Activated T-cell treated with anti-CD3 and anti-CD28 coated beads, Interleukin-2, amount 50 U/mL, for 24 hours (primary cell): ENCODE data around the gene NARS2.
"Not testable (repeated sequence)": the region's sequence is repeated elsewhere in the genome, so short reads cannot be mapped to it uniquely, and the experiment has no call there.

ENCODE experiments used
- DNase-seq: peaks from one replicate; pipeline ENCODE4 v3.0.0-alpha.2; 2020
- H3K27ac Mint-ChIP-seq: 2 replicates; pipeline ENCODE4 v1.8.0; 2020; ENCODE audit warnings: mild to moderate bottlenecking, mixed read lengths
- H3K27me3 Mint-ChIP-seq: 2 replicates; pipeline ENCODE4 v1.8.0; 2020; ENCODE audit warnings: mixed read lengths
- H3K36me3 Mint-ChIP-seq: 2 replicates; pipeline ENCODE4 v1.8.0; 2020; ENCODE audit warnings: low read depth, mixed read lengths
- H3K4me1 Mint-ChIP-seq: 2 replicates; pipeline ENCODE4 v1.8.0; 2020; ENCODE audit warnings: low read depth, mixed read lengths
- H3K4me3 Mint-ChIP-seq: 2 replicates; pipeline ENCODE4 v1.8.0; 2020; ENCODE audit warnings: mild to moderate bottlenecking, moderate library complexity, mixed read lengths
- H3K9me3 Mint-ChIP-seq: 2 replicates; pipeline ENCODE4 v1.8.0; 2020; ENCODE audit warnings: mixed read lengths

Gene NARS2

GRCh38 chr11:78470861-78471442 lies 103.7 kb downstream of the NARS2 start:
- H3K9me3 Mint-ChIP-seq, result no peaks in the 10 kb centered on the region
- H3K36me3 Mint-ChIP-seq, result peaks cover 44% of the 10 kb centered on the region
- no peak overlapping the region for H3K4me3 Mint-ChIP-seq
- H3K27me3 Mint-ChIP-seq, result no peaks in the 10 kb centered on the region
- peaks cover 2% of the 10 kb centered on the region for H3K4me1 Mint-ChIP-seq
- DNase-seq, result no peak
- H3K27ac Mint-ChIP-seq, result no peak overlapping the region

GRCh38 chr11:78469896-78470295 lies 104.8 kb downstream of the NARS2 start:
- no peaks in the 10 kb centered on the region for H3K27me3 Mint-ChIP-seq
- no peak for DNase-seq
- H3K4me3 Mint-ChIP-seq, result no peak overlapping the region
- H3K36me3 Mint-ChIP-seq, result peaks cover 45% of the 10 kb centered on the region
- peaks cover 11% of the 10 kb centered on the region for H3K4me1 Mint-ChIP-seq
- no peak overlapping the region for H3K27ac Mint-ChIP-seq
- H3K9me3 Mint-ChIP-seq, result no peaks in the 10 kb centered on the region

- Mint-ChIP-seq H3K36me3 (peaks cover 49% of the 10 kb centered on the region), H3K27me3 (no peaks in the 10 kb centered on the region), H3K9me3 (no peaks in the 10 kb centered on the region), H3K4me1 (peaks cover 24% of the 10 kb centered on the region), H3K27ac (no peak overlapping the region), H3K4me3 (no peak overlapping the region)
- DNase-seq, result no peak
Observed at GRCh38 chr11:78467931-78468330, 106.7 kb downstream of the NARS2 start.

GRCh38 chr11:78467370-78467769 lies 107.3 kb downstream of the NARS2 start:
- no peak overlapping the region for H3K27ac Mint-ChIP-seq
- no peaks in the 10 kb centered on the region for H3K27me3 Mint-ChIP-seq

GRCh38 chr11:78465169-78465942 lies 109.3 kb downstream of the NARS2 start:
- peak; percentile 47 for DNase-seq
- peaks cover 27% of the 10 kb centered on the region for H3K4me1 Mint-ChIP-seq
- H3K9me3 Mint-ChIP-seq, result no peaks in the 10 kb centered on the region
- H3K27me3 Mint-ChIP-seq, result no peaks in the 10 kb centered on the region
- peak overlapping the region; percentile 34 for H3K4me3 Mint-ChIP-seq
- H3K27ac Mint-ChIP-seq, result peak overlapping the region; percentile 84
- H3K36me3 Mint-ChIP-seq, result peaks cover 53% of the 10 kb centered on the region

More at GRCh38 chr11:78467370-78467769, 107.3 kb downstream of the NARS2 start:
- no peak for DNase-seq
- no peaks in the 10 kb centered on the region for H3K9me3 Mint-ChIP-seq
- H3K4me3 Mint-ChIP-seq, result no peak overlapping the region
- H3K4me1 Mint-ChIP-seq, result peaks cover 24% of the 10 kb centered on the region
- peaks cover 44% of the 10 kb centered on the region for H3K36me3 Mint-ChIP-seq

GRCh38 chr11:78464787-78465168 lies 109.9 kb downstream of the NARS2 start:
- H3K4me3 Mint-ChIP-seq, DNase-seq, H3K9me3 Mint-ChIP-seq, H3K27me3 Mint-ChIP-seq: not testable (repeated sequence)
- Mint-ChIP-seq H3K27ac (peak overlapping the region; percentile 58), H3K4me1 (peaks cover 29% of the 10 kb centered on the region), H3K36me3 (peaks cover 58% of the 10 kb centered on the region)

GRCh38 chr11:78460471-78460870 lies 114.2 kb downstream of the NARS2 start:
- Mint-ChIP-seq H3K27ac (no peak overlapping the region), H3K36me3 (peaks cover 79% of the 10 kb centered on the region), H3K9me3 (no peaks in the 10 kb centered on the region), H3K27me3 (no peaks in the 10 kb centered on the region), H3K4me1 (peaks cover 22% of the 10 kb centered on the region), H3K4me3 (no peak overlapping the region)
- DNase-seq, result no peak

- H3K27me3 Mint-ChIP-seq, result no peaks in the 10 kb centered on the region
- no peaks in the 10 kb centered on the region for H3K9me3 Mint-ChIP-seq
- DNase-seq, result no peak
- H3K4me3 Mint-ChIP-seq, result no peak overlapping the region
- peaks cover 76% of the 10 kb centered on the region for H3K36me3 Mint-ChIP-seq
- H3K27ac Mint-ChIP-seq, result no peak overlapping the region
- peaks cover 17% of the 10 kb centered on the region for H3K4me1 Mint-ChIP-seq
Observed at GRCh38 chr11:78459738-78460137, 114.9 kb downstream of the NARS2 start.

GRCh38 chr11:78457448-78457847 lies 117.2 kb downstream of the NARS2 start:
- no peaks in the 10 kb centered on the region for H3K27me3 Mint-ChIP-seq
- no peak overlapping the region for H3K4me3 Mint-ChIP-seq
- peaks cover 70% of the 10 kb centered on the region for H3K36me3 Mint-ChIP-seq
- no peaks in the 10 kb centered on the region for H3K9me3 Mint-ChIP-seq
- H3K27ac Mint-ChIP-seq, result no peak overlapping the region
- DNase-seq, result no peak
- peaks cover 13% of the 10 kb centered on the region for H3K4me1 Mint-ChIP-seq

GRCh38 chr11:78453140-78453935 lies 121.3 kb downstream of the NARS2 start:
- Mint-ChIP-seq H3K9me3 (no peaks in the 10 kb centered on the region), H3K4me1 (peaks cover 9% of the 10 kb centered on the region), H3K27me3 (no peaks in the 10 kb centered on the region), H3K4me3 (no peak overlapping the region), H3K27ac (no peak overlapping the region), H3K36me3 (peaks cover 39% of the 10 kb centered on the region)
- DNase-seq, result no peak

GRCh38 chr11:78451371-78452150 lies 123.1 kb downstream of the NARS2 start:
- Mint-ChIP-seq H3K4me1 (peaks cover 9% of the 10 kb centered on the region), H3K9me3 (no peaks in the 10 kb centered on the region), H3K27me3 (no peaks in the 10 kb centered on the region), H3K4me3 (no peak overlapping the region), H3K36me3 (peaks cover 26% of the 10 kb centered on the region), H3K27ac (no peak overlapping the region)
- no peak for DNase-seq

GRCh38 chr11:78450866-78451265 lies 123.8 kb downstream of the NARS2 start:
- H3K27ac Mint-ChIP-seq, result no peak overlapping the region
- peaks cover 9% of the 10 kb centered on the region for H3K4me1 Mint-ChIP-seq
- H3K27me3 Mint-ChIP-seq, result no peaks in the 10 kb centered on the region
- H3K36me3 Mint-ChIP-seq, result peaks cover 20% of the 10 kb centered on the region
- H3K4me3 Mint-ChIP-seq, result no peak overlapping the region
- DNase-seq, result no peak
- no peaks in the 10 kb centered on the region for H3K9me3 Mint-ChIP-seq

GRCh38 chr11:78449866-78450265 lies 124.8 kb downstream of the NARS2 start:
- Mint-ChIP-seq H3K27ac (no peak overlapping the region), H3K9me3 (no peaks in the 10 kb centered on the region), H3K27me3 (no peaks in the 10 kb centered on the region), H3K4me3 (no peak overlapping the region), H3K4me1 (peaks cover 9% of the 10 kb centered on the region), H3K36me3 (peaks cover 15% of the 10 kb centered on the region)
- DNase-seq, result no peak

GRCh38 chr11:78446210-78446609 lies 128.5 kb downstream of the NARS2 start:
- H3K27me3 Mint-ChIP-seq, result no peaks in the 10 kb centered on the region
- H3K36me3 Mint-ChIP-seq, result peaks cover 30% of the 10 kb centered on the region
- no peaks in the 10 kb centered on the region for H3K9me3 Mint-ChIP-seq
- no peak for DNase-seq
- H3K4me1 Mint-ChIP-seq, result no peaks in the 10 kb centered on the region
- H3K4me3 Mint-ChIP-seq, result no peak overlapping the region
- no peak overlapping the region for H3K27ac Mint-ChIP-seq
